ENCODE measurements around the gene EP400.

DNA sequence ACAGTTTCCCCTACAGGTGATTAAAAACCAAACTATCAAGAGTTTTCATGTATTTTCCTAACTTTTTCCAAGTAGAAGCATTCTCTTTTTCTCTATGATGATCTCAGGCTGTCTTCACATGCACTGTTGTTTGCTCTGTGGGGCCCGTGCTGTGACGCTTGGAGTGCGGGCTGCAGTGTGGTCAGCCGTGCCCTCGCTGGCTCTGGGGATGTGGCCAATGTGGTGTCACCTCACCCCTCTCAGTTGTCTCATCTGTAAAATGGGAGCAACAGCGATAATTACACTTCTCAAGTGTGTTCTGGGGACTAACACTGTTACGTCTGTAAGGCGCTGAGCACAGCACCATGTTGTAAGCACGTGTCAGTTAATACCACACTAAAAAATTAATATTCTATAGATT is 165.8 kb downstream of the EP400 start:
- TF ChIP-seq SPI1 (IDR thresholded peaks at IDR 0.05; ENCODE audit: low read depth, low read length) = no peak
- TF ChIP-seq POLR2AphosphoS5 (IDR thresholded peaks at IDR 0.05; ENCODE audit: low read depth, low read length) = no peak
- no peak for TF ChIP-seq POLR2A (IDR thresholded peaks at IDR 0.05; ENCODE audit: low read depth, low read length)

All from GM12891 (cell line).